ENCODE data around the gene AK5.

The AK5 gene

GRCh38 chr1:77467021-77467595, 185.3 kb downstream of the AK5 start:
- TF ChIP-seq SIN3A (IDR thresholded peaks at IDR 0.05; ENCODE audit: borderline replicate concordance, insufficient read depth, low read length), result no peak
- TF ChIP-seq FOXP2 (optimal IDR thresholded peaks at IDR 0.05; ENCODE audit: borderline replicate concordance, extremely low read depth, extremely low read length, insufficient read depth), result no peak
- no peak for TF ChIP-seq POLR2AphosphoS5 (IDR thresholded peaks at IDR 0.05; ENCODE audit: low read depth, low read length)
- no peak for TF ChIP-seq TAF1 (IDR thresholded peaks at IDR 0.05; ENCODE audit: borderline replicate concordance, insufficient read depth, low read length)
- TF ChIP-seq, protein P1, sequence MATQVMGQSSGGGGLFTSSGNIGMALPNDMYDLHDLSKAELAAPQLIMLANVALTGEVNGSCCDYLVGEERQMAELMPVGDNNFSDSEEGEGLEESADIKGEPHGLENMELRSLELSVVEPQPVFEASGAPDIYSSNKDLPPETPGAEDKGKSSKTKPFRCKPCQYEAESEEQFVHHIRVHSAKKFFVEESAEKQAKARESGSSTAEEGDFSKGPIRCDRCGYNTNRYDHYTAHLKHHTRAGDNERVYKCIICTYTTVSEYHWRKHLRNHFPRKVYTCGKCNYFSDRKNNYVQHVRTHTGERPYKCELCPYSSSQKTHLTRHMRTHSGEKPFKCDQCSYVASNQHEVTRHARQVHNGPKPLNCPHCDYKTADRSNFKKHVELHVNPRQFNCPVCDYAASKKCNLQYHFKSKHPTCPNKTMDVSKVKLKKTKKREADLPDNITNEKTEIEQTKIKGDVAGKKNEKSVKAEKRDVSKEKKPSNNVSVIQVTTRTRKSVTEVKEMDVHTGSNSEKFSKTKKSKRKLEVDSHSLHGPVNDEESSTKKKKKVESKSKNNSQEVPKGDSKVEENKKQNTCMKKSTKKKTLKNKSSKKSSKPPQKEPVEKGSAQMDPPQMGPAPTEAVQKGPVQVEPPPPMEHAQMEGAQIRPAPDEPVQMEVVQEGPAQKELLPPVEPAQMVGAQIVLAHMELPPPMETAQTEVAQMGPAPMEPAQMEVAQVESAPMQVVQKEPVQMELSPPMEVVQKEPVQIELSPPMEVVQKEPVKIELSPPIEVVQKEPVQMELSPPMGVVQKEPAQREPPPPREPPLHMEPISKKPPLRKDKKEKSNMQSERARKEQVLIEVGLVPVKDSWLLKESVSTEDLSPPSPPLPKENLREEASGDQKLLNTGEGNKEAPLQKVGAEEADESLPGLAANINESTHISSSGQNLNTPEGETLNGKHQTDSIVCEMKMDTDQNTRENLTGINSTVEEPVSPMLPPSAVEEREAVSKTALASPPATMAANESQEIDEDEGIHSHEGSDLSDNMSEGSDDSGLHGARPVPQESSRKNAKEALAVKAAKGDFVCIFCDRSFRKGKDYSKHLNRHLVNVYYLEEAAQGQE (IDR thresholded peaks at IDR 0.05; ENCODE audit: insufficient read depth in 1 of 2, low read depth in 2 of 2, low read length in 2 of 2), result no peak

DNA sequence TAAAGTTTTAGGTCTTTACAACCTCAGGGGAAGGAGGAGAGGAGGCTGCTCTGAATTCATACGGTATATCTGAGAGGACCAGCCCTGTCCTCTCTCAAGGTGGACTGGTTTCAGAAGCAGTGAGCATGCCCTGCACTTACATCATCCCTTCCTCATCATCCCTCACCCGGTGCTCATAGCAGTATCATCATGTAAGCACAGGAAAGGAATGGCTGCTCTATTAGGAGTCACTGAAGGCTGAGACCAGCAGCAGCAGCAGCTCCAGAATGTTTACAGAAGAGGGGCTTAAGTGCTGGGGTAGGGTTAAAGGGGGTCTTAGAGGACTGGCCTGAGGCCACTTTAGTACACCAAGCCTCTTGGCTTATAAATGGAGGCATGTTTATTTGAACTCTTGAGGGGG, 185.9 kb downstream of the AK5 start:
- no peak for TF ChIP-seq FOXP2 (optimal IDR thresholded peaks at IDR 0.05; ENCODE audit: borderline replicate concordance, extremely low read depth, extremely low read length, insufficient read depth)
- no peak for TF ChIP-seq POLR2AphosphoS5 (IDR thresholded peaks at IDR 0.05; ENCODE audit: low read depth, low read length)
- TF ChIP-seq SIN3A (IDR thresholded peaks at IDR 0.05; ENCODE audit: borderline replicate concordance, insufficient read depth, low read length), result no peak
- no peak for TF ChIP-seq TAF1 (IDR thresholded peaks at IDR 0.05; ENCODE audit: borderline replicate concordance, insufficient read depth, low read length)
- TF ChIP-seq, protein P1 (IDR thresholded peaks at IDR 0.05; ENCODE audit: insufficient read depth in 1 of 2, low read depth in 2 of 2, low read length in 2 of 2), result no peak

- TF ChIP-seq SIN3A (IDR thresholded peaks at IDR 0.05; ENCODE audit: borderline replicate concordance, insufficient read depth, low read length), result no peak
- no peak for TF ChIP-seq FOXP2 (optimal IDR thresholded peaks at IDR 0.05; ENCODE audit: borderline replicate concordance, extremely low read depth, extremely low read length, insufficient read depth)
- TF ChIP-seq TAF1 (IDR thresholded peaks at IDR 0.05; ENCODE audit: borderline replicate concordance, insufficient read depth, low read length), result no peak
- TF ChIP-seq POLR2AphosphoS5 (IDR thresholded peaks at IDR 0.05; ENCODE audit: low read depth, low read length), result no peak
- TF ChIP-seq, protein P1 (IDR thresholded peaks at IDR 0.05; ENCODE audit: insufficient read depth in 1 of 2, low read depth in 2 of 2, low read length in 2 of 2), result no peak
Measured at GRCh38 chr1:77468257-77468948, 186.6 kb downstream of the AK5 start.

DNA sequence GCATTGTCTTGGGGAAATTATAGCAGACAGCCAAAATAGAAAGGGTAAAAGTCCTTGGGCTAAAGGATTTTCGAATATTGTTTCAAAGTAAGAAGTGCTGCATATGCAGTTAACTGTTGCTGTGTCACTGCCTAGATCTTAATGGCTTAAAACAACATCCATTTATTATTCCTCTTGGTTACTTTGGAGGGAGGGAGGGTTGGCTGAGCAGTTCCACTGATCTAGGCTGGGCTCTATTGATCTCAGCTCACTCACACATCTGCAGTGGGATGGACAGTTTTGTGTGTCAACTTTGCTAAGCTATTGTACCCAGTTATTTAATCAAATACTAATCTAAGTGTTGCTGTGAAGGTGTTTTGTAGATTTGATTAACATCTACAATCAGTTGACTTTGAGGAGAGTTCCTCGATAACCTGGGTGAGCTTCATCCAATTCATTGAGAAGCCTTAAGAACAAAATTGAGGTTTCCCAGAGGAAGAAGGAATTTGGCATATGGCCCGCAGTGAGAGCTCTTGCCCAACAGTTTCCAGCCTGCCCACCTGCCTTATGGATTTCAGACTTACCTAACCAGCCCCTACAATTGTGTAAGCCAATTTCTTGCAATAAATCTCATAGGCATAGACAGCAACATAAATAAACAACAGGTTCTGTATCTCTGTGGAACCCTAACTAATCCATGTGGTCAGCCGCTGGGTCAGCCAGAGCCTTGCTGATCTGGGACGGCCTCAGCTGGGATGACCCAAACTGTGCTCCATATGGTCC, 187.3 kb downstream of the AK5 start:
- TF ChIP-seq SIN3A (IDR thresholded peaks at IDR 0.05; ENCODE audit: borderline replicate concordance, insufficient read depth, low read length), result no peak

- TF ChIP-seq POLR2AphosphoS5 (IDR thresholded peaks at IDR 0.05; ENCODE audit: low read depth, low read length) (no peak), FOXP2 (optimal IDR thresholded peaks at IDR 0.05; ENCODE audit: borderline replicate concordance, extremely low read depth, extremely low read length, insufficient read depth) (no peak), SIN3A (IDR thresholded peaks at IDR 0.05; ENCODE audit: borderline replicate concordance, insufficient read depth, low read length) (no peak), TAF1 (IDR thresholded peaks at IDR 0.05; ENCODE audit: borderline replicate concordance, insufficient read depth, low read length) (no peak)
- TF ChIP-seq, protein P1 (IDR thresholded peaks at IDR 0.05; ENCODE audit: insufficient read depth in 1 of 2, low read depth in 2 of 2, low read length in 2 of 2), result no peak
Measured at GRCh38 chr1:77471691-77472090, 189.9 kb downstream of the AK5 start.
